SH-SY5Y (cell line): Measurements from ENCODE around the gene ARL4A.

Source experiments
- GATA2 ChIP-seq: IDR thresholded peaks from 2 replicates; pipeline ENCODE4 v1.6.1; 2011; ENCODE audit warnings: mild to moderate bottlenecking, low read depth, low read length
- GATA3 ChIP-seq: IDR thresholded peaks from 2 replicates; pipeline ENCODE4 v1.6.1; 2011; ENCODE audit warnings: low read depth, mild to moderate bottlenecking, low read length, moderate library complexity

ARL4A gene

DNA sequence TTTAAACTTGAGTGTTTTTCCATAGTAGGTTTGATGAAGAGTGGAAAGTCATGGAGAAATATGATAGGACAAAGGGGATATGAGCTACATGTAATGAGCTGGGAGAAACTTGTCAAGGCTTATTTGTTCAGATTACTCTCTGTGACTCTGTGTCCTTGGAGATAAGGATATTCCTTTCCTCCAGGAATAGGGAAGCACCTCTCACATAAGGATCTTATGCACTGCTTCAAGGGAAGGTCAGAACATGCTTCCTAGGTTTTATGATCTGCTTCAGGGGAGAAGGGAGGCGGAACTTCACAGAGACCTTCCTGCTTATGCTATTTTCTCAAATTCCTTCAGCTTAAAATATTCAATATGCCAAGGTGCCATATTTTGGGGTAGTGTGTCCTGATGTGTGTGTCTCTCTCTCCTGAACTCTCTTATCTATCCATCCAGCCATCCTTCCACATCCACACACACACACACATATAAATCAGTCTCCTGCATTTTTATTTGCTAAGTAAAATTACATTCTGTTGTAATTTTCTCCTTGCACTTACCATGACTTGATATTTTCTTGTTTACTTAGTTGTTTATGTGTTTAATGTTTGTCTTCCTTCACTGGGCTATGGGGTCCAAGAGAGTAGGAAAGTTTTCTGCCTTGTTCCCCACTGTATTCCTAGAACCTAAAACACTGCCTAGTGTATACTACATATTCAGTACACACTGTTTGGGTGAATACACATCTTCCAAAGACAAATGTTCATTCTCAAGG is 26.4 kb downstream of the ARL4A start:
- TF ChIP-seq GATA2 = no peak
- TF ChIP-seq GATA3 = no peak

DNA sequence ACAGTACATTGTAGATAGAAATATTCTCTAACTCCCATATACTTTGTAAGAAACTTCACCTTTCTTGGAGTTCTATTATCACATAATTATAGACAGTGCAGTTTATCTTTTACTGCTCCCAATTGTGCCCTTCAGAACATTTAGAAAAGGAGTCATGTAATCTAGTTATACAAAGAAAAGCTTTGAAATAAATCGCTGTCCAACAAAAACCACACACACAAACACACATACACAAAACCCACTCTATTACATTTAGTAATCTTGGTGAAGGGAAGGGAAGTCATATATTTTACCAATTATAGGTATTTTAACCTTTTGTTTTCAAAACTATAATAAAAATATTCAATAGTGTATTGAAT is 26.9 kb downstream of the ARL4A start:
- TF ChIP-seq GATA3 (no peak), GATA2 (no peak)

GRCh38 chr7:12715372-12716133 is 28.1 kb downstream of the ARL4A start:
- no peak for TF ChIP-seq GATA2

- TF ChIP-seq GATA2 = no peak
- no peak for TF ChIP-seq GATA3
Observed at GRCh38 chr7:12716134-12716681, 28.8 kb downstream of the ARL4A start.

GRCh38 chr7:12716722-12717121 is 29.3 kb downstream of the ARL4A start:
- no peak for TF ChIP-seq GATA2
- TF ChIP-seq GATA3 = no peak

- TF ChIP-seq GATA2 (no peak), GATA3 (no peak)
Observed at GRCh38 chr7:12719141-12719919, 31.9 kb downstream of the ARL4A start.

DNA sequence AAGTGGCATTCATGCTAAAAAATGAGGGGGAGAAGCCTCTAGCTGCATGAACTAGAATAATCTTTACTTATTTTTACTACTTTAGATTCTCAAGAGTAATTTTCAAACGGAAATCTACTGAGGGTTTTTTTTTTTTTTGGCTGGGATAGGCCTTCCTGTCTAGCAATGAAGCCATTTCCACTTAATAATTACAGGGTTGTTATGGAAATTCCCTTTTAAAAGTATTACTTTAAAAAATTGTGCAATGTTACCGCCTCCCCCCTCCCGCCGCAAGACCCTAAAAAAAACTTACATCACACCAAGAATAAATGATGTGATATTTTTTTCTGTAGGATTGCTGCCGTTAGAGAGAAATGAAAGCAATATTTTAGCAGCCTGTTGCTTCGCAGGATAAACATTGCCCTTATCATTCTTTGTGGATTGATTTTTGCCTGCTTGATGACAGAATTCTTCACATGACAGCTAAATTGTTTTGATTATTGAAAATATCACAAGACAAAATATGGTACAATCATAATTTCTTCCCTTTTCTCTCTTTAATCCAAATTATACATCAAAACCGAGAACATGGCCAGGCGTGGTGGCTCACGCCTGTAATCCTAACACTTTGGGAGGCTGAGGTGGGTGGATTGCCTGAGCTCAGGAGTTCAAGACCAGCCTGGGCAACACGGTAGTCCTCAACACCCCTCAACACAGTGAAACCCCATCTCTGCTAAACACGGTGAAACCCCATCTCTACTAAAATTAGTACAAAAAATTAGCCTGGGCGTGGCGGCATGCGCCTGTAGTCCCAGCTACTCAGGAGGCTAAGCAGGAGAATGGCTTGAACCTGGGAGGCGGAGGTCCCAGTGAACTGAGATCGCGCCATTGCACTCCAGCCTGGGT is 32.8 kb downstream of the ARL4A start:
- TF ChIP-seq GATA3 (no peak), GATA2 (no peak)

DNA sequence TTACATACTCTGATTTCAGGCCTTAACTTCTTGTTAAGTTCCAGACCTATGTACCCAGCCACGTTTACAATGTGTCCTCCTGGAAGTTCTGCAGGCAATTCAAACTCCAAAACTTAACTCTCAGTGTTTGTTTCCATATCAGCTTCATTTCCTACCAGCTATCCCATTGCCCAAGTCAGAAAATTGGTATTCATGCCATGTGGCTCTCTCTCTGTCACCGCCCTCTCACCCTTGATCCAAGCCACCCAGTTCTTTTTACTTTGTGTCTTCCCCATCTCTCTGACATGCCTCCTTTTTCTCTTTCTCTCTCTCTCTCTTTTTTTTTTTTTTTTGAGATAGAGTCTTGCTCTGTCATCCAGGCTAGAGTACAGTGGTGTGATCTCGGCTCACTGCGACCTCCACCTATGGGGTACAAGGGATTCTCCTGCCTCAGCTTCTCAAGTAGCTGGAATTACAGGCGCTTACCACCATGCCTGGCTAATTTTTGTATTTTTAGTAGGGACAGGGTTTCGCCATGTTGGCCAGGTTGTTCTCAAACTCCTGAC is 33.9 kb downstream of the ARL4A start:
- no peak for TF ChIP-seq GATA2
- no peak for TF ChIP-seq GATA3

DNA sequence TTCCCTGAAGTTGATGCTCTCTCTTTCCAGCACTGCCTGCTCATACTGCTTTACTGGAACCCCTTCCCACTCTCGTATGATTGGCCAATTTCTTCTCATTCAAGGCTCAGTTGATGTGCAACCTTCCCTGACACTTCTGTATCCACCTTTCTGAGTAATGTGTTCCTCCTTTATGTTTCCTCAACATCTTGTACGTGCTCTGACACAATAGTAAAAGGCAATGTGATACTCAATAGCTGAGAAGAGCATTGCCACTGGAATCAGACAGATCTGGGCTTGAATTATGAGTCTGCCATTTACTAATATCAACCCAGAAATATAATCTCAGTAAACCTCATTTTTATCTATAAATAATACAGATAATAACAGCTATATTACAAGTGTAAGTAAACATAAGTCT is 34.7 kb downstream of the ARL4A start:
- TF ChIP-seq GATA3 (no peak), GATA2 (no peak)

DNA sequence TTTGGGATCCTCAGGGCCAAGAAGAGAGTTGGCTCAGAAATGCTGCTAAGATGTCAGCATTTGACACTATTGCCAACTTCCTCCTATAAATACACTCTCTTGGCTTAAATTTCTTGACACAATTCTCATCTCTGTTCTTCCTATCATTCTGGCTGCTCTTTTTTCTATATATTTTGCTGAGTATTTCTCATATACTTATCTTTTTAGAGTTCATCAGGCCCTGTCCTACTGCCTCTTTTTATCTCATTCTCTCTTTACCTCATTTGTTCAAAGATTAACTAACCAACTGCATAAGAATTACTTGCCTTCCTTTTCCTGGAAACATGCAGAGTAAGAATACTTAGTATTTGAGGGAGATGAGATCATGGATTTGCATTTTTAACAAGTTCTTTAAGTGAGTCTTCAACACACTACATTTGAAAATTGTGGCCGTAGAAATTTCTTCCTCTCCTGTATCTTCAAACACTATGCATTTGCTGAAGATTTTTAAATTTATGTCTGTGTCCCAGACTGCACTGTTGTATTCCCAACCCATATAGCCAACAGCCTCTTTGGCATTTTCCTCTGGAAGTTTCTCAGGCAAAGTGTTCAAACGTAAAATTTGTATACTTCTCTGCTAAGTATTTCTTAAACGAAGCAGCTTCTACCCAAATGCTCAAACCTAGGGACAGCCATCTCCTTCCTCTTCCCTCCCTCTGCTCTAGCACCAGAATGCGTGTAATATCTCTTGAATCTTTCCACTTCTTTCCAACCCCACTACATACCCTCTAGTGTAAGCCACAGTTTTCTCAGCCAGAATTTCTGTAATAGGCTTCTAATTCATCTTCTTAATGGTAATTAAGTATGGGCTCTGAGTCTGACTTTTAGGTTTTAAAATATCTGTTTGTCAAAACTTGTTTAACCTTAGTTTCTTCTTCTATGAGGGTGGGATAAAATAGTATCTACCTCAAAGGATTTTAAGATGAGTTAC is 35.5 kb downstream of the ARL4A start:
- TF ChIP-seq GATA2 (no peak), GATA3 (no peak)

DNA sequence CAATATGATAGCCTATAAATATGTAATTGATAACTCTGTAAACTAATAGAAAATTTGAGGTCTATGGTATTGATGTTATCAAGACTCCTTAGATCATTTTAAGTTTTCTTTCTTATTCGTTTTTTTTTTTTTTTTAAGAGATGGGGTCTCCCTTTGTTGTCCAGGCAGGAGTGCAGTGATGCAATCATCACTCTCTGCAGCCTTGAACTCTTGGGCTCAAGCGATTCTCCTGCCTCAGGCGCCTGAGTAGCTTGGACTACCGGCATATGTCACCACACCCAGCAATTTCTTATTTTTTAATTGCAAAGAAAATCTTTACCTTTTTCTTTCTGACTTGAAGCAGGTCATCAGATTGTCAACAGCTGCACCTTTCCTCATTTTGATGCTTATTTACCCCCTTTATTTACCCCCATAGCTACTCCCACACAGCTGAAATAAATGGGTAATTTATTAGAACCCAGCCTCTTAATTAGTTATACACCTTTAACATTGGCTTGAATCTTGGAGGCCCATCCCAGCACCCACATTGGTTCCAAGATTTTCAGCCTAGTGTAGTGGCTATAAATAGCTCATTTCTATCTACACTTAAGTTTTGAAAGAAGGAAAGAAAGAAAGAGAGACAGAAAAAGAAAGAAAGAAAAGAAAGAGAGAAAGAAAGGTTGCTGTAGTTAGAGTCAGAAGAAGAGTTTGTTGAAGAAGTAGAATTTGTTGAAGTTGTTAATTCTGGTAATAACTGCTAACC is 38.3 kb downstream of the ARL4A start:
- TF ChIP-seq GATA2 (no peak), GATA3 (no peak)
